Left lobe of liver (tissue), 2 donors: Measurements from ENCODE around the gene NUFIP2. TPM values are rescaled to one million over a fixed set of nuclear protein-coding genes. Genes with fewer than 3 reads are reported as not detected.

Experiments
- ATAC-seq: fragments of 200-7000 bp; cut with Tn5 transposase; one replicate; pipeline ENCODE4 v1.9.1; 2020; ENCODE audit warnings: mild to moderate bottlenecking, moderate library complexity
- DNase-seq: peaks from one replicate; pipeline ENCODE4 v3.0.0-alpha.2; 2020; ENCODE audit warnings: low spot score
- total RNA-seq: library from RNA; stranded (reverse); gene quantifications from one replicate; pipeline ENCODE4 v1.2.1, GENCODE V29; 2021
- donor health status: DM: no; HTN: no; CAD: no; lungs with moderate emphysema.
- donor health status: DM: no; HTN: yes; CAD: no.

NUFIP2 gene
- total RNA-seq, 1 donor from 2014 or later = 16.4 TPM

GRCh38 chr17:29207975-29208374 lies 86.0 kb downstream of the NUFIP2 start:
- no peak for ATAC-seq
- DNase-seq = no peak

Other genes with a start within 250 kb of the NUFIP2 start
- 109 TPM for gene MYO18A, start 113.8 kb downstream of the NUFIP2 start, total RNA-seq
- gene CRYBA1, start 47.3 kb downstream of the NUFIP2 start, total RNA-seq = not detected
- gene TAOK1, start 96.2 kb upstream of the NUFIP2 start, total RNA-seq = 20.9 TPM